ENCODE results near the gene HBE1. TPM values are rescaled to one million over a fixed set of nuclear protein-coding genes. Genes with fewer than 3 reads are reported as not detected.

The HBE1 gene
- total and polyA plus RNA-seq, 2 of the 4 experiments (the other 2 are of a cell fraction) = 3.2 to 12.7 TPM

- no peak overlapping the region for H2BK15ac ChIP-seq (ENCODE audit: low read depth, low read length)
- H4K20me1 ChIP-seq (ENCODE audit: insufficient read depth, low read length) = no peaks in the 10 kb centered on the region
- BruUV-seq (replicated peaks) = no TSS peak
- CTCF ChIA-PET = no interaction called here
- H2BK20ac ChIP-seq (ENCODE audit: low read depth, low read length) = no peak overlapping the region
- POLR2A ChIA-PET (ENCODE audit: unreplicated experiment) = no interaction called here
- no peaks in the 10 kb centered on the region for H3K27me3 ChIP-seq (ENCODE audit: control insufficient read depth, insufficient read depth, low read length)
- dilution Hi-C loops (cut with HindIII; ENCODE audit: low sequenced_read_pairs, unreplicated experiment) = no loop called here
- no peaks in the 10 kb centered on the region for H3K9me3 ChIP-seq (ENCODE audit: control insufficient read depth, insufficient read depth, low read length)
- no peak overlapping the region for H4K8ac ChIP-seq (ENCODE audit: low read depth in 2 of 2, low read length in 2 of 2)
- TF ChIP-seq RFX5 (IDR thresholded peaks at IDR 0.05; ENCODE audit: low read depth, low read length) (no peak), CEBPB (IDR thresholded peaks at IDR 0.05; ENCODE audit: low read depth, low read length) (peak; percentile 63)
- no peak overlapping the region for H2BK5ac ChIP-seq (ENCODE audit: low read depth, low read length, poor library complexity, severe bottlenecking)
- H2BK120ac ChIP-seq (ENCODE audit: low read depth, low read length) = no peak overlapping the region
- no peaks in the 10 kb centered on the region for H3K4me1 ChIP-seq (ENCODE audit: control insufficient read depth, insufficient read depth, low read length)
- H2AK5ac ChIP-seq (ENCODE audit: low read depth, low read length) = no peak overlapping the region
- H3K56ac ChIP-seq (ENCODE audit: extremely low read depth, insufficient read depth, low read length) = no peak overlapping the region
- WGBS, 2 experiments (ENCODE audit: extremely low coverage in 2 of 2, insufficient read length in 1 of 2) = no CpG with 5 or more reads among the region's 1 CpG
- no peak overlapping the region for H3K4ac ChIP-seq (ENCODE audit: low read depth, low read length)
- no peak overlapping the region for H3K4me2 ChIP-seq (ENCODE audit: low read depth, low read length)
- DNase-seq (no peak), ATAC-seq (ENCODE audit: low read depth) (no peak)
- in situ Hi-C loops (cut with MboI; ENCODE audit: low sequenced_read_pairs) = no loop called here
- no peak overlapping the region for H3K18ac ChIP-seq (ENCODE audit: low read depth, low read length)
- H3K9me1 ChIP-seq (ENCODE audit: insufficient read depth, low read length) = no peaks in the 10 kb centered on the region
- no peak overlapping the region for H3K23ac ChIP-seq (ENCODE audit: low read depth, low read length)
- H3K9ac ChIP-seq (ENCODE audit: low read depth, low read length) = no peak overlapping the region
- no peak overlapping the region for H3K14ac ChIP-seq (replicated peaks; ENCODE audit: low read depth, low read length)
- intact Hi-C loops (cut with micrococcal nuclease) = no loop called here
- no peaks in the 10 kb centered on the region for H3K79me1 ChIP-seq (ENCODE audit: low read depth in 1 of 2, low read length in 2 of 2)
- H2AFZ ChIP-seq (replicated peaks; ENCODE audit: low read length, poor library complexity) = no peak overlapping the region
- no peak overlapping the region for H3K4me3 ChIP-seq (ENCODE audit: insufficient read depth, low read depth, low read length)
- no peaks in the 10 kb centered on the region for H3K36me3 ChIP-seq (ENCODE audit: control insufficient read depth, insufficient read depth, low read length)
- H4K91ac ChIP-seq (ENCODE audit: insufficient read depth, low read depth, low read length) = no peak overlapping the region
- H4K5ac ChIP-seq (ENCODE audit: low read depth, low read length) = no peak overlapping the region
- no peak overlapping the region for H2AK9ac ChIP-seq (replicated peaks; ENCODE audit: low read depth, low read length, poor library complexity)
- no peak overlapping the region for H3K27ac ChIP-seq (ENCODE audit: insufficient read depth, low read length)
Measured at GRCh38 chr11:5310423-5310822, 40.7 kb upstream of the HBE1 start.
